ENCODE data around the gene RPS29.
A peak's percentile ranks its signal among the peaks of the same experiment; 100 is the strongest.

RPS29 gene

DNA sequence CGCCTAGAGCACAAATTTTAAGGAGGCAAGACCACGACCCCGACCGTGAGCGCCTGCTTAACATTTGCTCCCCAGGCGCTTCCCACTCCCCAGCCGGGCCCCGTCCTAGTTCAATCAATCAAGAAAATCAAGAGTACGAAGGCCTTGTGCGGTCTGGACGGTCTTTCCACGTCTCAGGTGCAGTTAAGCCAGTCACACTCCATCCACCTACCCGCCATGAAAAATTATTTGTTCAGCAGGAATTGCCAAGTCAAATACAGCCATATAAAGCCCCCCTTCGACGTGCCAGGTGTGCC is 12.0 kb upstream of the RPS29 start:
- peak in 1 of 2 donors; percentile 9 for DNase-seq

DNA sequence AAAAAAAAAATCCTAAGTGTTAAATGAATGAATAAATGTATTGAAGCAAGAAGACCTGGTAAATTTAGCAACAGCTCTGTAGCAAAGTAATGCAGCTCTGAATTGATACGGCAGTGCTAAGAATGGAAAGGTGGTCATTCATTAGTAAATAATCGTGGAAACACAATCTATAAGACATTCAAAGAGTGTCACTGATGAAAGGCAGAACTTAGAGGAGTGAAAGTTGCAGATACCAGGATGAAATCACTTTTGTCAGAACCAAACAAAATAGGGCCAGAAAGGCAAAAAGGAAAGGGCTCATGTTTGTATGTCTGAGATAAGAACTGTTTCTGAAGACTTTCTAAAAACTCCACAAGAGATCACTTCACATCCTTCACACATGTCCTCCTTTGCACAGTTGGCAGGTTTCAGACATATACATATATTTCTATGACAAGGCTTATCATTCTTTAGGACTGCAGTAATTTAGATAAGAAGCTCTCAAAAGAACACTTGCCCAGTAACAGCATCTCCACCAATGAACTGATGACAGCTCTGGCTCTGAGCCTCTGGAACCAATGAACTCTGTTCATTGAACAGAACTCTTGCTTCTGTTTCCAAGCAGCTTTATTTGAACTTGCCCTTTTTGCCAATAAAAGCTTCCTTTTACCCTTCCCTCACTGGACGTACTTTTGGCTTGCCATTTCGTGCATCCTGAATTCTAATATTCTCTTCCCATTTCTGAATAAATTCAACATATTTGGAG is 8.3 kb upstream of the RPS29 start:
- DNase-seq: no peak

- no peak for DNase-seq
These were observed 6.8 kb upstream of the RPS29 start for GRCh38 chr14:49593016-49593415.

DNA sequence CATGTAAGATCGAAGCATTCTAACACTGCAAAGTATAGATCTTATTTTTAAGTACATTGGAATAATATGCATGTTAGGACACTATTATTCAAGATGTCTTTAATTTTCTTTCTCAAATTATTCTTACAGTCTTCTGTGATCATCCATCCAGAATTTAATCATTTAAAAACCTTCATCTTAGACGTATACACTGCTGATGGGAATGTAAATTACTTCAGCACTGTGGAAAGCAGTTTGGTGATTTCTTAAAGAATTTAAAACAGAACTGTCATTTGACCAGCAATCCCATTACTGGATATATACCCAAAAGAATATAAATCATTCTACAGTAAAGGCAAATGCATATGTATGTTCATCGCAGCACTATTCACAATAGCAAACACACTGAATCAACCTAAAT is 3.2 kb upstream of the RPS29 start:
- no peak for DNase-seq

DNA sequence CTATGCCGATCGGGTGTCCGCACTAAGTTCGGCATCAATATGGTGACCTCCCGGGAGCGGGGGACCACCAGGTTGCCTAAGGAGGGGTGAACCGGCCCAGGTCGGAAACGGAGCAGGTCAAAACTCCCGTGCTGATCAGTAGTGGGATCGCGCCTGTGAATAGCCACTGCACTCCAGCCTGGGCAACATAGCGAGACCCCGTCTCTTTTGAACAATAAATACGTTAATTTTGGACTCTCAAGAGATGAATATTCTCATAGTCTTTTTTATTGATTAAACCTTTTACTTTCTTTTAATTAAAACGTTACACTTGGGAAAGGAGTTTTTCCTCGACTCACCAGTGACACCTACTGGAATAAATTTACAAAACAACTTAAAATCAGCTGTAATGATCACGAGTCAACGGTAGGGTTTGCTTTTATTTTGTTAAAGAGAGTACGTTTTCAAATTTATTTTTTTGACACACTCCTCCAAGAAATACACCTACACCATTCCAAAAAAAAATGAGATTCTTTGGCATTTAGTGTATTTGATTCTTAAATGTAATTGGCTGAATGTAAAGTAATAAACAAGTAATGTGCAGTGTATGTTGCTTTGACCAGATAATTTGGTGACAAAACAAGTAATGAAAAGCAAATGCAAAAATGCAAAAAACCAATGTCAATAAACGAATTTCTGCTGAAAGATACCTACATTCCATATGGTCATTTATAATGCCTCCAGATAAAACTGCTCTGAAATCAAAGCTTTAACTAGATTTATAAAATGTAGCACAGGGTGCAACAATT is 687 bp upstream of the RPS29 start:
- DNase-seq: peak in 1 of 2 donors; percentile 84

DNA sequence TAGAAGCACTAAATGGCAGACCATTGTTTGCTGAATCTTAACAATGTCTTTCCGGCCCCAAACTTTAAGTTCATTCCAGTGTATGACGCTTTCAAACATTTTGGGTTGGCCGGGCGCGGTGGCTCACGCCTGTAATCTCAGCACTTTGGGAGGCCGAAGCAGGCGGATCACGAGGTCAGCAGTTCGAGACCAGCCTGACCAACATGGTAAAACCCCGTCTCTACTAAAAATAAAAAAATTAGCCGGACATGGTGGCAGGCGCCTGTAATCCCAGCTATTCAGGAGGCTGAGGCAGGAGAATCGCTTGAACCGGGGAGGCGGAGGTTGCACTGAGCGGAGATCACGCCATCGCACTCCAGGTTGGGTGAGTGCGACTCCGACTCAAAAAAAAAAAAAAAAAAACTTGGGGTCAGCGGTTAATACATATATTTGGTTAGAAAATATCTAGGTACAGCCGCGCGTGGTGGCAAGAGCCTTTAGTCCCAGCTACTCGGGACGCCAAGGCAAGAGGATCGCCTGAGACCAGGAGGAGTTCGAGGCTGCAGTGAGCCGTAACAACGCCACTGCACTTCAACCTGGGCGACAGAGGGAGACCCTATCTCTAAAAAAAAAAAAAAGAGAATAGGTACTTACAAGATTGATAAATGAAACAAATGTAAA is 1.1 kb downstream of the RPS29 start:
- peak in 1 of 2 donors; percentile 18 for DNase-seq

- no peak for DNase-seq
These were observed 2.1 kb downstream of the RPS29 start for GRCh38 chr14:49584058-49584457.

DNA sequence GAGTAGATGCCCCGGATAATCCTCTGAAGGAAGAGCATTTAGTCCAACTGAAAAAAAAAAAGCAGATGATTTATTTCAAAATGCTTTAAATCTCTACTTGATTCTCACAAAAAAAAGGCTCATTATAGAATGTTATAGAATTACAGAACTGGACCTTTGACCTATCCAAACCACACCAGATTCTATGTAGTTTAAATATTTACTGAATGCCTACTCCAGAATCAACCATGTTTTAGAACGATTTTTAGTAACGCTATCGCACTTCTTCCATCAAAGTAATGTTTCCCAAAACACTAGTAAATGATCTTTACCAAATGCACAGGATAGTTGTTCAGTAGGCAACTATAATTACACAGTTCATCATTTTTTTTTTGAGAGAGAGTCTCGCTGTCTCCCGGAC is 2.6 kb downstream of the RPS29 start:
- DNase-seq: no peak

DNA sequence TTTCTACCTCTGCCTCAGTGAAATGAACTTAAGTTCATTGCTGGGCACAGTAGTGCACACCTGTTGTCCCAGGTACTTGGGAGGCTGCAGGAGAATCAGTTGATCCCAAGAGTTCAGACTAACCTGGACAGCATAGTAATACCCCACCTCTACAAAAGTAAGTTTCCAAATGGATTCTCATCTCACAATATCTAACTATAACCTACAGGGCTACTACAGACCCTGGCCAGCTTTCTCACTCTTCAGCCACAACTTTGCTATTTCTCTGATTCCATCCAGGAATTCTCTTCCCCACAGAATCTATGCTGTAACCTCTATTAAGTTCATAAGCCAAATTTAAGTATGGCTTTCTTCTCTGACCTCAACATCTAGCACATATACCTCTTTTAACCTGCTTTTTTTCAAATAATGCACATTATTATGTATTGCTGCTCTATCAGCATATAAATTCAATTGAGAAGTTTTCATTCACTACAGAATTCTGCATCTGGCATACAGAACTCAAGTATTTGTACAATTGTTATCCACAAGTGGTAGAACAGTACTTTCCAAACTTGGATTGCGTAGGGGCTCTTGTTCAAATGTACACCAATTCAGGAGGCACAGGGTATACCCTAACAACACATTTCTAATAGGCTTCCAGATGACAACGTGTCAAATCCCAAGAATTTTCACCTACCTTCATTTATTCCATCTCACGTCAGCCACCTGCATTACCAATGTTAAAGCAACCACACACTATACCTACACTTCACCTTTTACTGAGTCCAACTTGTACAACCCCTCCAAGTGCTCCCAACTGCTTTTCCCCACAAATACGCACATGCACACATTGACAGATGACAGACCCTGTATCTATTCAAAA is 3.8 kb downstream of the RPS29 start:
- no peak for DNase-seq

- DNase-seq: no peak
These were observed 4.7 kb downstream of the RPS29 start for GRCh38 chr14:49581209-49582112.

DNA sequence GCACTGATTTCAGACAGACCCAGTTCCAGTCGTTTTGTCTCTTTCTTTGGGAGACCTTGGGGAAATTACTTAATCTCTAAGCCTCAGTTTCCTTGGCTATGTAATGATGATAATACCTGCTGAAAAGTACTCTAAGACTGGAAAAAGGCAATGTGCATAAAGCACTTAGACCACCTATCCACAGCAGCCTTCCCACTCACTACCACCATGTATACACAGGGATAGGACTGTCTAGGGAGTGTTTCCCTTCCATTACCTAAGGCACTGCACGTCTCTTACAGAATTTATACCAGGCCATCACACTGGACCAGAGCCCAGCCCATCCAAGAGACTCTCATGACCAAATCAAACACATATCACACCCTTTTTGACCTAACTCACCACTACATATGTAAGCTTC is 6.3 kb downstream of the RPS29 start:
- no peak for DNase-seq

- no peak for DNase-seq
These were observed 8.0 kb downstream of the RPS29 start for GRCh38 chr14:49578141-49578540.

DNA sequence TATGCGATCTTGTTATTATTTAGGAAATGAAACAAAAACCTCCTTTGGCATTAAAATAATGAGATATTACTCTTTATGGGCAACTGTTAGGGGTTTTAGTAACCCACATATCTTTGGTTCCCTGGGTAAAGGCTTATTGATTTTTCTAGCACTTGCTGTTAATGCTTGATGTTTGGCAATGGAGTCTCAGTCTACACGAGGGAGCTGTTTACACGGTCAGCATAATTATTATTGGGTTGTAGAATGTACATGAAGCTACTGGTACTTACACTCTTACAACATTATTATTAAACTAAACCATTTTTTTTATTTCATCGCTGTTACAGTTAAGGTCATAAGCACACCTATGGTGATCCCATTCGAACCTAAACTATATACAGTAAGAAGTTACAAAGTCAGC is 12.1 kb downstream of the RPS29 start:
- DNase-seq: no peak

DNA sequence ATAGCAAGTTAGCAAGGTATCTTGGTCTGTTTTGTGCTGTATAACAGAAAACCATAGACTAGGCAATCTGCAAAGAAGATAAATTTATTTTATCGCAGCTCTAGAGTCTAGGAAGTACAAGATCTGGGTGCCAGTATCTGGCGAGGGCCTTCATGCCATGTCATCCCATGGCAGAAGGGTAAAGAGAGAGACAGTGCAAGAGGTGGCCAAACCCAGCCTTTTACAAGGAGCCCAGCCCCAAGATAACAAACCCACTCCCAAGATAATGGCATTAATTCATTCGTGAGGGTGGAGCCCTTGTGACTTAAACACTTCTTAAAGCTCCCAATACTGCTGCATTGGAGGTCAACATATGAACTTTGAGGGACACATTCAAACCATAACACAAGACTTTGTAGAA is 16.9 kb downstream of the RPS29 start:
- DNase-seq: no peak

DNA sequence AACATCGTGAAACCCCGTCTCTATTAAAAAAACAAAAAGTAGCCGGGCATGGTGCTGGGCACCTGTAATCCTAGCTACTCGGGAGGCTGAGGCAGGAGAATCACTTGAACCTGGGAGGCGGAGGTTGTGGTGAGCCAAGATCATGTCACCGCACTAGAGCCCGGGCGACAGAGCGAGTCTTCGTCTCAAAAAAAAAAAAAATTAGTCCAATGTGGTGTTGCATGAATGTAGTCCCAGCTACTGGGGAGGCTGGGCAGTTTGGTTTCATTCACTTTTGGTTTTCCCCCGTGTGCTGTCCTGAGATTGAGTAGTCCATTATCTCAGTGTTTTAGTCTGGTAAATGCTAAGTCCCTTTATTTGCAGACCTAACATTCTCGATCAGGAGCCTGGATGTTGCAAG is 19.5 kb downstream of the RPS29 start:
- no peak for DNase-seq

DNA sequence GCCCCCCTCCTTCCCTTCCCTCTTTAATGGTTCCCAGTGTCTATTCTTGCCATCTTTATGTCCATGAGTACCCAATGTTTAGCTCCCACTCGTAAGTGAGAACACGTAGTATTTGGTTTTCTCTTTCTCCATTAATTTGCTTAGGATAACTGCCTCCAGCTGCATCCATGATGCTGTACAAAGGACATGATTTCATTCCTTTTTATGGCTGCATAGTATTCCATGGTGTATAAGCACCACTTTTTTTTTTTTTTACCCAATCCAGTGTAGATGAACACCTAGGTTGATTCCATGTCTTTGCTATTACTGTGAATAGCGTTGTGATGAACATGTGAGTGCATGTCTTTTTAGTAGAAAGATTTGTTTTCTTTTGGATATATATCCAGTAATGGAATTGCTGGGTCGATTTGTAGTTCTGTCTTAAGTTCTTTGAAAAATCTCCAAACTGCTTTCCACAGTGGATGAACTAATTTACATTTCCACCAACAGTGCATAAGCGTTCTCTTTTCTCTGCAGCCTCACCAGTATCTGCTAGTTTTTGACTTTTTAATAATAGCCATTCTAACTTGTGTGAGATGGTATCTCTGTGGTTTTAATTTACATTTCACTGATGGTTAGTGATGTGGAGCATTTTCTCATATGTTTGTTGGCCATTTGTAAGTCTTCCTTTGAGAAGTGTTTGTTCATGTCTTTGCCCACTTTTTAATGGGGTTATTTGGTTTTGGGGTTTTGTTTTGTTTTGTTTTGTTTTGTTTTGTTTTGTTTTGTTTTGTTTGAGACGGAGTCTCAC is 26.0 kb downstream of the RPS29 start:
- no peak for DNase-seq

GRCh38 chr14:49553892-49554291 is 32.3 kb downstream of the RPS29 start:
- no peak for DNase-seq

GRCh38 chr14:49553106-49553505 is 33.1 kb downstream of the RPS29 start:
- DNase-seq: no peak

DNA sequence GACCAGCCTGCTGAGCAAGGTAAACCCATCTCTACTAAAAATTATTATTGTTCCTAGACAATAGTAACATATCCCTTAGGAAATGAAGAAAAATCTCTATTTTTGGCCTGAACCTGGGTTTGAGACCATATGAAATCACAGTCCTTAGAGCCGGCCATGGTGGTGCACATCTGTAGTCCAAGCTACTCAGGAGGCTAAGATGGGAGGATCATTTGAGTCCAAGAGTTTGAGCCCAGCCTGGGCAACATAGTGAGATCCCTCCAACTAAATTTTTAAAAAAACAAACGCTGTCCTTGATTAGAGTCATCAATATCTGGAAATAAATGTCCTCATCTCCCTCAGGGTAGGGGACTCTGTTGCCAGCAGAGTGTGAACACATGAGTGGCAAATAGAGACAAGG is 34.6 kb downstream of the RPS29 start:
- DNase-seq: no peak

- no peak for DNase-seq
These were observed 35.6 kb downstream of the RPS29 start for GRCh38 chr14:49550286-49551184.
